ENCODE measurements around the gene EXOSC5. TPM values are rescaled to one million over a fixed set of nuclear protein-coding genes. Genes with fewer than 3 reads are reported as not detected.

The EXOSC5 gene
- total and polyA plus RNA-seq, 2 of the 13 experiments (the other 11 are each of a cell fraction or from before 2014, with no cell fraction given), result 24.1 to 26.5 TPM

- ATAC-seq (no peak), FAIRE-seq (no peak), DNase-seq (ENCODE audit: low spot score) (no peak)
- BruUV-seq (replicated peaks), result no TSS peak
- ChIA-PET POLR2A (no interaction called here), CTCF (ENCODE audit: low intra/inter-chr PET ratio, low total read pairs) (no interaction called here)
- peaks cover 20 to 32% of the 10 kb centered on the region in 2 experiments; a peak in 4 of 5 replicates for H3K36me3 ChIP-seq (replicated peaks in 1 of 2; ENCODE audit: control insufficient read depth in 1 of 2, insufficient read depth in 2 of 2, low read length in 2 of 2)
- intact Hi-C loops (cut with micrococcal nuclease; ENCODE audit: unreplicated experiment), result no loop called here
- H3K9ac ChIP-seq (ENCODE audit: insufficient read depth, low read depth, low read length), result no peak overlapping the region
- no peak overlapping the region for H3K4me3 ChIP-seq (replicated peaks in 1 of 3; ENCODE audit: insufficient read depth in 1 of 3, low read depth in 2 of 3, low read length in 3 of 3)
- H3K27ac ChIP-seq (ENCODE audit: extremely low read length, insufficient read depth, low read length), result no peak overlapping the region
- peaks cover 29% of the 10 kb centered on the region for H3K4me1 ChIP-seq (ENCODE audit: insufficient read depth, low read length)
- in situ Hi-C loops (cut with HindIII; ENCODE audit: extremely low pct_ligation_motif_present, low pct_unique_long_range_greater_than_20kb), result no loop called here
- no peaks in the 10 kb centered on the region for H3K27me3 ChIP-seq (ENCODE audit: control insufficient read depth in 1 of 2, insufficient read depth in 2 of 2, low read length in 2 of 2)
- TF ChIP-seq REPIN1 (CRISPR knock-in tag; IDR thresholded peaks at IDR 0.05; ENCODE audit: borderline replicate concordance, low read depth) (no peak), ZNF326 (CRISPR knock-in tag; IDR thresholded peaks at IDR 0.05; ENCODE audit: borderline replicate concordance) (no peak), KDM5B (CRISPR knock-in tag; IDR thresholded peaks at IDR 0.05; ENCODE audit: borderline replicate concordance) (no peak), SETDB1 (CRISPR knock-in tag; IDR thresholded peaks at IDR 0.05; ENCODE audit: borderline replicate concordance) (no peak), TEAD2 (CRISPR knock-in tag; IDR thresholded peaks at IDR 0.05) (no peak), GLI4 (CRISPR knock-in tag; IDR thresholded peaks at IDR 0.05; ENCODE audit: borderline replicate concordance) (no peak), SPEN (CRISPR knock-in tag; IDR thresholded peaks at IDR 0.05; ENCODE audit: low read depth) (no peak)
- H3K9me3 ChIP-seq (ENCODE audit: low read length), result no peaks in the 10 kb centered on the region
- H3K4me2 ChIP-seq (ENCODE audit: low read depth, low read length), result no peak overlapping the region
- H3K79me2 ChIP-seq (ENCODE audit: insufficient read depth, low read length), result no peaks in the 10 kb centered on the region
- no peaks in the 10 kb centered on the region for H4K20me1 ChIP-seq (ENCODE audit: insufficient read depth, low read length)
- H2AFZ ChIP-seq (ENCODE audit: low read length), result no peak overlapping the region
- 98% methylated on average over 17 of the region's 20 CpGs for WGBS (ENCODE audit: low lambda C conversion rate)
Measured at GRCh38 chr19:41421973-41422372, 24.8 kb upstream of the EXOSC5 start.

- 92% methylated on average over 6 of the region's 6 CpGs for WGBS (ENCODE audit: low lambda C conversion rate)
- no peaks in the 10 kb centered on the region for H4K20me1 ChIP-seq (ENCODE audit: insufficient read depth, low read length)
- DNase-seq (ENCODE audit: low spot score), result no peak
- H3K4me2 ChIP-seq (ENCODE audit: low read depth, low read length), result no peak overlapping the region
- in situ Hi-C loops (cut with HindIII; ENCODE audit: extremely low pct_ligation_motif_present, low pct_unique_long_range_greater_than_20kb) (no loop called here), intact Hi-C loops (cut with micrococcal nuclease; ENCODE audit: unreplicated experiment) (no loop called here)
- H3K9me3 ChIP-seq (ENCODE audit: low read length), result no peaks in the 10 kb centered on the region
- POLR2A ChIA-PET, result no interaction called here
- no peak overlapping the region for H3K9ac ChIP-seq (ENCODE audit: insufficient read depth, low read depth, low read length)
- H3K36me3 ChIP-seq (replicated peaks in 1 of 2; ENCODE audit: control insufficient read depth in 1 of 2, insufficient read depth in 2 of 2, low read length in 2 of 2), result peaks cover 21 to 32% of the 10 kb centered on the region in 2 experiments; a peak in 4 of 5 replicates
- no peaks in the 10 kb centered on the region for H3K79me2 ChIP-seq (ENCODE audit: insufficient read depth, low read length)
- no peak for FAIRE-seq
- H3K27ac ChIP-seq (ENCODE audit: extremely low read length, insufficient read depth, low read length), result no peak overlapping the region
- H3K4me1 ChIP-seq (ENCODE audit: insufficient read depth, low read length), result peaks cover 22% of the 10 kb centered on the region
- no peak overlapping the region for H3K4me3 ChIP-seq (replicated peaks in 1 of 3; ENCODE audit: insufficient read depth in 1 of 3, low read depth in 2 of 3, low read length in 3 of 3)
- H2AFZ ChIP-seq (ENCODE audit: low read length), result no peak overlapping the region
- no peaks in the 10 kb centered on the region for H3K27me3 ChIP-seq (ENCODE audit: control insufficient read depth in 1 of 2, insufficient read depth in 2 of 2, low read length in 2 of 2)
- CTCF ChIA-PET (ENCODE audit: low intra/inter-chr PET ratio, low total read pairs), result no interaction called here
- no peak for ATAC-seq
- no TSS peak for BruUV-seq (replicated peaks)
- no peak for TF ChIP-seq SOX6 (IDR thresholded peaks at IDR 0.05)
- no peak for TF ChIP-seq SOX6 (CRISPR knock-in tag; IDR thresholded peaks at IDR 0.05)
- no peak for TF ChIP-seq ZNF276 (CRISPR knock-in tag; IDR thresholded peaks at IDR 0.05; ENCODE audit: low read depth)
- no peak for TF ChIP-seq POLR2A (IDR thresholded peaks at IDR 0.05; ENCODE audit: insufficient read depth in 1 of 2, low read depth in 2 of 2, low read length in 2 of 2)
- no peak for TF ChIP-seq TMF1 (CRISPR knock-in tag; IDR thresholded peaks at IDR 0.05; ENCODE audit: low read depth)
- TF ChIP-seq ZMAT5 (CRISPR knock-in tag; IDR thresholded peaks at IDR 0.05; ENCODE audit: borderline replicate concordance, low read depth), result no peak
- TF ChIP-seq HNRNPLL (IDR thresholded peaks at IDR 0.05; ENCODE audit: low read depth, low read length, poor library complexity, severe bottlenecking), result no peak
- TF ChIP-seq ELF1 (CRISPR knock-in tag; IDR thresholded peaks at IDR 0.05), result no peak
- TF ChIP-seq AGO2 (optimal IDR thresholded peaks at IDR 0.05; ENCODE audit: low read depth, low read length), result peak; percentile 19
Measured at GRCh38 chr19:41421314-41421713, 24.2 kb upstream of the EXOSC5 start.
